ENCODE data around the gene SLC16A4. TPM values are rescaled to one million over a fixed set of nuclear protein-coding genes. Genes with fewer than 3 reads are reported as not detected.

The SLC16A4 gene
- total and polyA plus RNA-seq, 2 experiments from 2014 or later, result 0.94 to 1.6 TPM

GRCh38 chr1:110341872-110342331 lies 48.9 kb downstream of the SLC16A4 start:
- no peak for ATAC-seq
- H3K9me2 ChIP-seq (ENCODE audit: insufficient read depth), result no peaks in the 10 kb centered on the region
- peaks cover 73% of the 10 kb centered on the region for H3K79me2 ChIP-seq (replicated peaks; ENCODE audit: insufficient read depth)
- H4K20me1 ChIP-seq (replicated peaks; ENCODE audit: insufficient read depth), result peaks cover 67% of the 10 kb centered on the region
- H3K9me3 Mint-ChIP-seq, result no peaks in the 10 kb centered on the region
- H3K27me3 ChIP-seq (ENCODE audit: insufficient read depth), result no peaks in the 10 kb centered on the region
- no peaks in the 10 kb centered on the region for H3F3A ChIP-seq (replicated peaks; ENCODE audit: low read depth)
- DNase-seq (ENCODE audit: low spot score), result no peak
- H3K4me2 ChIP-seq, result peak overlapping the region; percentile 89
- no peak overlapping the region for H3K27ac ChIP-seq (ENCODE audit: low read depth)
- peaks cover 10% of the 10 kb centered on the region for H3K27me3 Mint-ChIP-seq (ENCODE audit: insufficient read depth, low read depth, poor library complexity)
- no peak overlapping the region for H2AFZ ChIP-seq
- peaks cover 60% of the 10 kb centered on the region for H3K4me1 ChIP-seq (ENCODE audit: insufficient read depth)
- H3K4me3 Mint-ChIP-seq, result no peak overlapping the region
- H3K27ac Mint-ChIP-seq, result no peak overlapping the region
- no peak for TF ChIP-seq ZNF331 (CRISPR knock-in tag; IDR thresholded peaks at IDR 0.05; ENCODE audit: low read depth)
- H3K36me3 Mint-ChIP-seq (ENCODE audit: low read depth), result peaks cover 58% of the 10 kb centered on the region
- peak overlapping the region; percentile 57 for H3K4me3 ChIP-seq
- H3K4me1 Mint-ChIP-seq, result peaks cover 62% of the 10 kb centered on the region
- no peaks in the 10 kb centered on the region; the same call in 1 of the 2 replicates for H3K36me3 ChIP-seq (ENCODE audit: insufficient read depth)

DNA sequence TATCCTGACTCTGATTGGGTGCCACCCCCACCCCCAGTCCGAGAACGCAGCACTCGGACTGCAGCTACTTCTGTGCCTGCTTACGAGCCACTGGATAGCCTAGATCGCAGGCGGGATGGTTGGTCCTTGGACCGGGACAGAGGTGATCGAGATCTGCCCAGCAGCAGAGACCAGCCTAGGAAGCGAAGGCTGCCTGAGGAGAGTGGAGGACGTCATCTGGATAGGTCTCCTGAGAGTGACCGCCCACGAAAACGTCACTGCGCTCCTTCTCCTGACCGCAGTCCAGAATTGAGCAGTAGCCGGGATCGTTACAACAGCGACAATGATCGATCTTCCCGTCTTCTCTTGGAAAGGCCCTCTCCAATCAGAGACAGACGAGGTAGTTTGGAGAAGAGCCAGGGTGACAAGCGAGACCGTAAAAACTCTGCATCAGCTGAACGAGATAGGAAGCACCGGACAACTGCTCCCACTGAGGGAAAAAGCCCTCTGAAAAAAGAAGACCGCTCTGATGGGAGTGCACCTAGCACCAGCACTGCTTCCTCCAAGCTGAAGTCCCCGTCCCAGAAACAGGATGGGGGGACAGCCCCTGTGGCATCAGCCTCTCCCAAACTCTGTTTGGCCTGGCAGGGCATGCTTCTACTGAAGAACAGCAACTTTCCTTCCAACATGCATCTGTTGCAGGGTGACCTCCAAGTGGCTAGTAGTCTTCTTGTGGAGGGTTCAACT lies 49.5 kb downstream of the SLC16A4 start:
- H3K27ac Mint-ChIP-seq, result no peak overlapping the region
- DNase-seq (ENCODE audit: low spot score), result no peak
- no peaks in the 10 kb centered on the region for H3K9me3 Mint-ChIP-seq
- H3K4me3 Mint-ChIP-seq, result no peak overlapping the region
- Histone ChIP-seq H3K36me3 (ENCODE audit: insufficient read depth) (no peaks in the 10 kb centered on the region; the same call in 1 of the 2 replicates), H3K9me2 (ENCODE audit: insufficient read depth) (no peaks in the 10 kb centered on the region), H2AFZ (no peak overlapping the region), H3F3A (replicated peaks; ENCODE audit: low read depth) (no peaks in the 10 kb centered on the region), H3K79me2 (replicated peaks; ENCODE audit: insufficient read depth) (peaks cover 72% of the 10 kb centered on the region), H3K4me1 (ENCODE audit: insufficient read depth) (peaks cover 57% of the 10 kb centered on the region), H4K20me1 (replicated peaks; ENCODE audit: insufficient read depth) (peaks cover 61% of the 10 kb centered on the region), H3K4me3 (peak overlapping the region; percentile 57), H3K27me3 (ENCODE audit: insufficient read depth) (no peaks in the 10 kb centered on the region), H3K4me2 (peak overlapping the region; percentile 89), H3K27ac (ENCODE audit: low read depth) (no peak overlapping the region)
- peaks cover 59% of the 10 kb centered on the region for H3K4me1 Mint-ChIP-seq
- peaks cover 10% of the 10 kb centered on the region for H3K27me3 Mint-ChIP-seq (ENCODE audit: insufficient read depth, low read depth, poor library complexity)
- peaks cover 53% of the 10 kb centered on the region for H3K36me3 Mint-ChIP-seq (ENCODE audit: low read depth)
- ATAC-seq, result no peak
- TF ChIP-seq REST (IDR thresholded peaks at IDR 0.05; ENCODE audit: unreplicated experiment), result no peak
- no peak for TF ChIP-seq POLR2AphosphoS5 (IDR thresholded peaks at IDR 0.05; ENCODE audit: low read depth)
- TF ChIP-seq ZNF331 (CRISPR knock-in tag; IDR thresholded peaks at IDR 0.05; ENCODE audit: low read depth), result no peak
- TF ChIP-seq JUNB (IDR thresholded peaks at IDR 0.05; ENCODE audit: unreplicated experiment), result no peak
- TF ChIP-seq ZNF462 (CRISPR knock-in tag; IDR thresholded peaks at IDR 0.05), result no peak
- TF ChIP-seq, protein P1, sequence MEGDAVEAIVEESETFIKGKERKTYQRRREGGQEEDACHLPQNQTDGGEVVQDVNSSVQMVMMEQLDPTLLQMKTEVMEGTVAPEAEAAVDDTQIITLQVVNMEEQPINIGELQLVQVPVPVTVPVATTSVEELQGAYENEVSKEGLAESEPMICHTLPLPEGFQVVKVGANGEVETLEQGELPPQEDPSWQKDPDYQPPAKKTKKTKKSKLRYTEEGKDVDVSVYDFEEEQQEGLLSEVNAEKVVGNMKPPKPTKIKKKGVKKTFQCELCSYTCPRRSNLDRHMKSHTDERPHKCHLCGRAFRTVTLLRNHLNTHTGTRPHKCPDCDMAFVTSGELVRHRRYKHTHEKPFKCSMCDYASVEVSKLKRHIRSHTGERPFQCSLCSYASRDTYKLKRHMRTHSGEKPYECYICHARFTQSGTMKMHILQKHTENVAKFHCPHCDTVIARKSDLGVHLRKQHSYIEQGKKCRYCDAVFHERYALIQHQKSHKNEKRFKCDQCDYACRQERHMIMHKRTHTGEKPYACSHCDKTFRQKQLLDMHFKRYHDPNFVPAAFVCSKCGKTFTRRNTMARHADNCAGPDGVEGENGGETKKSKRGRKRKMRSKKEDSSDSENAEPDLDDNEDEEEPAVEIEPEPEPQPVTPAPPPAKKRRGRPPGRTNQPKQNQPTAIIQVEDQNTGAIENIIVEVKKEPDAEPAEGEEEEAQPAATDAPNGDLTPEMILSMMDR (conservative IDR thresholded peaks at IDR 0.05; ENCODE audit: low read depth in 2 of 2), result no peak
- no peak for TF ChIP-seq ETS1 (IDR thresholded peaks at IDR 0.05)

All from GM23338 (cell line).